Loucy (cell line): ENCODE results near the gene FCGR3A.
"Not testable (repeated sequence)": the region's sequence is repeated elsewhere in the genome, so short reads cannot be mapped to it uniquely, and the experiment has no call there.

Experiments
- H2AFZ ChIP-seq: fragments of 200-600 bp; sonication (generic); 2 replicates; pipeline ENCODE4 v1.6.0; 2016; ENCODE audit warnings: antibody characterized with exemption, mild to moderate bottlenecking, low read length, moderate library complexity
- H3F3A ChIP-seq: fragments of 200-600 bp; 2 replicates; pipeline ENCODE4 v1.6.0; 2016; ENCODE audit warnings: antibody characterized with exemption, low read depth, mild to moderate bottlenecking
- H3K27me3 ChIP-seq: fragments of 200-600 bp; sonication (generic); 2 replicates; pipeline ENCODE4 v1.6.1; 2014; ENCODE audit warnings: low read length, mild to moderate bottlenecking; ENCODE audit not compliant: insufficient read depth, poor library complexity, severe bottlenecking
- H3K36me3 ChIP-seq: fragments of 200-600 bp; sonication (generic); 2 replicates; pipeline ENCODE4 v1.6.1; 2016; ENCODE audit warnings: low read length; ENCODE audit not compliant: insufficient read depth
- H3K4me1 ChIP-seq: fragments of 200-600 bp; sonication (generic); 2 replicates; pipeline ENCODE4 v1.5.1; 2014; ENCODE audit warnings: low read length, mild to moderate bottlenecking; ENCODE audit not compliant: insufficient read depth, poor library complexity, severe bottlenecking
- H3K4me2 ChIP-seq: fragments of 200-600 bp; sonication (generic); 2 replicates; pipeline ENCODE4 v1.6.0; 2014; ENCODE audit warnings: antibody characterized with exemption, low read length, low read depth, mild to moderate bottlenecking; ENCODE audit not compliant: poor library complexity, severe bottlenecking
- H3K4me3 ChIP-seq: fragments of 200-600 bp; sonication (generic); 2 replicates; pipeline ENCODE4 v1.5.1; 2014; ENCODE audit warnings: low read length, mild to moderate bottlenecking, mixed read lengths; ENCODE audit not compliant: poor library complexity, severe bottlenecking
- H3K79me2 ChIP-seq: fragments of 200-600 bp; sonication (generic); 2 replicates; pipeline ENCODE4 v1.6.1; 2014; ENCODE audit warnings: low read length; ENCODE audit not compliant: insufficient read depth
- H3K9ac ChIP-seq: fragments of 200-600 bp; sonication (generic); 2 replicates; pipeline ENCODE4 v1.6.0; 2014; ENCODE audit warnings: mild to moderate bottlenecking, low read depth, low read length, moderate library complexity; ENCODE audit not compliant: poor library complexity, severe bottlenecking
- H3K9me2 ChIP-seq: fragments of 200-600 bp; sonication (generic); replicated peaks from 2 replicates; pipeline ENCODE4 v1.6.1; 2016; ENCODE audit warnings: low read depth, low read length, mixed read lengths
- H3K9me3 ChIP-seq: fragments of 200-600 bp; sonication (generic); 2 replicates; pipeline ENCODE4 v1.6.1; 2014; ENCODE audit warnings: mild to moderate bottlenecking, antibody characterized with exemption, low read length, low read depth; ENCODE audit not compliant: insufficient read depth
- H4K20me1 ChIP-seq: fragments of 200-600 bp; sonication (generic); 2 replicates; pipeline ENCODE4 v1.6.0; 2014; ENCODE audit warnings: antibody characterized with exemption, low read length, mild to moderate bottlenecking; ENCODE audit not compliant: insufficient read depth, poor library complexity, severe bottlenecking

Gene FCGR3A

GRCh38 chr1:161553631-161554030, 4.0 kb upstream of the FCGR3A start:
- H3K4me2 ChIP-seq, H3K9ac ChIP-seq, H3K27me3 ChIP-seq, H3K4me3 ChIP-seq, H3K9me3 ChIP-seq, H4K20me1 ChIP-seq, H3K9me2 ChIP-seq, H3K79me2 ChIP-seq, H3K36me3 ChIP-seq, H3K4me1 ChIP-seq, H3F3A ChIP-seq, H2AFZ ChIP-seq: not testable (repeated sequence)

- not testable (repeated sequence) for H4K20me1 ChIP-seq, H3K9me2 ChIP-seq, H3F3A ChIP-seq, H3K9me3 ChIP-seq, H3K27me3 ChIP-seq, H3K36me3 ChIP-seq, H3K4me1 ChIP-seq, H3K79me2 ChIP-seq, H3K4me3 ChIP-seq, H3K9ac ChIP-seq, H2AFZ ChIP-seq, H3K4me2 ChIP-seq
Observed at GRCh38 chr1:161550942-161551341, 1.3 kb upstream of the FCGR3A start.

GRCh38 chr1:161548749-161549406, 740 bp downstream of the FCGR3A start:
- not testable (repeated sequence) for H4K20me1 ChIP-seq

DNA sequence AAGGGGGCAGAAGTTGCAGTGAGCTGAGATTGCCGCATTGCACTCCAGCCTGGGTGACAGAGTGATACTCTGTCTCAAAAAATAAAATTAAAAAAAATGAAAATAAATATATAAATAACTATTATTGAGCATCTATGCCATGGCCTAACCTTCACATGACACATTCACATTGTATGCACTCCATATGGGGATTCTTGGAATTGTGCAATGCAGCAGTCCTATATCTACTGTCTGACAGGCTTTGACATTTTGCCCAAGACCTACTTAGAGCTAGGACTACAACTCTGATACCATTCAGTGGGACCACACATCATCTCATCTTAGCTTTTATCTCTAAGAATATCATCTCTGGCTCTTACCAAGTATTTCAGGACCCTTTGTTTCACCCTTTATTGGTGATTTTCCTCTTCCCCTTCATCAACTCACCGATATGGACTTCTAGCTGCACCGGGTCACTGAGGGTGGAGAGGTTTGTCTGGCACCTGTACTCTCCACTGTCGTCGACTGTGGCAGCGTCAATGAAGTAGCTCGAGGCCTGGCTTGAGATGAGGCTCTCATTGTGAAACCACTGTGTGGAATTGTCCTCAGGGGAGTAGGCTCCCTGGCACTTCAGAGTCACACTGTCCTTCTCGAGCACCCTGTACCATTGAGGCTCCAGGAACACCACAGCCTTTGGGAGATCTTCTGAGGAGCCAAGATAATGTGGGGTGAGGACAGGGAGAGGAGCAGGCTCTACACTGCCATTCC, 1.4 kb downstream of the FCGR3A start:
- H3K79me2 ChIP-seq, H3K4me1 ChIP-seq, H3K36me3 ChIP-seq, H4K20me1 ChIP-seq, H3K4me2 ChIP-seq, H3K9me3 ChIP-seq, H3K9me2 ChIP-seq, H3F3A ChIP-seq, H2AFZ ChIP-seq, H3K4me3 ChIP-seq, H3K9ac ChIP-seq, H3K27me3 ChIP-seq: not testable (repeated sequence)

More at GRCh38 chr1:161548749-161549406, 740 bp downstream of the FCGR3A start:
- not testable (repeated sequence) for H3F3A ChIP-seq, H3K4me1 ChIP-seq, H3K4me2 ChIP-seq, H3K9me2 ChIP-seq, H3K36me3 ChIP-seq, H3K9ac ChIP-seq, H3K9me3 ChIP-seq, H2AFZ ChIP-seq, H3K27me3 ChIP-seq, H3K4me3 ChIP-seq, H3K79me2 ChIP-seq

DNA sequence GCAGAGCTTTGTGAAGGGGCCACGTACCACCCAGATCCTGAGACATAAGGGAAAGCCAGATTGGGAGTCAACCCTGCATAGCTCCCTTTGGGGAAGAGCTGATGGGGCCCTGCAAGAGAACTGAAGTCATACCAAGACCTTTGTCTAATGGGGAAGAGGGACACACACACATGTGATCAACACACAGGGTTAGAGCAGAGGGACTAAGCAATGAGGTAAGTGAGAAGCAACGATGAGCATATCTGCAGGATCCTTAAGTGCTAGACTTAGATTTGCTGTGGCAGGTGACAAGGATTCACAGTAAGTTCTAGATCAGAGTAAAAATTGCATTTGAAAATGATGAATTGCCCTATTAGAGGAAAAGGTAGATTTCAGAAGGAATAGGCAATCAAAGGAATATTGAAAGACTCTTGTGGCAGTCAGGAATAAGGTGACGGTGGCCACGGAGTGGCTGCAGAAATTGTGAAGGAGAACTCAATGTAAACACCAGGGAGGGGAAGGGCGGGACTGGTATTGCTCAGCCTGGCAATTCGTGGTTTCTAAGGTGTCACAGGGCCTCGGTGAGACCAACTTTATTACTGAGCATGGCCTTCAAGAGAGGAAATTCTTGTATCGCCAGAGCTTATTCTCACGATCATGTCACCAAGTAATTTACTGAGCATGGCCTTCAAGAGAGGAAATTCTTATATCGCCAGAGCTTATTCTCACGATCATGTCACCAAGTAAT, 4.5 kb downstream of the FCGR3A start:
- H3K9me2 ChIP-seq, H3K9me3 ChIP-seq, H3K79me2 ChIP-seq, H3K27me3 ChIP-seq, H4K20me1 ChIP-seq, H3K9ac ChIP-seq, H2AFZ ChIP-seq, H3F3A ChIP-seq, H3K36me3 ChIP-seq: not testable (repeated sequence)
- H3K4me1 ChIP-seq, result peaks cover 31% of the 10 kb centered on the region
- peak overlapping the region; percentile 51 for H3K4me3 ChIP-seq
- peak overlapping the region; percentile 50 for H3K4me2 ChIP-seq

- not testable (repeated sequence) for H3K4me2 ChIP-seq, H3K4me3 ChIP-seq, H3K36me3 ChIP-seq, H3K79me2 ChIP-seq, H3K9ac ChIP-seq, H3K9me2 ChIP-seq, H3K9me3 ChIP-seq, H3F3A ChIP-seq, H4K20me1 ChIP-seq, H2AFZ ChIP-seq, H3K27me3 ChIP-seq
- H3K4me1 ChIP-seq, result peaks cover 31% of the 10 kb centered on the region
Observed at GRCh38 chr1:161543125-161543524, 6.5 kb downstream of the FCGR3A start.

DNA sequence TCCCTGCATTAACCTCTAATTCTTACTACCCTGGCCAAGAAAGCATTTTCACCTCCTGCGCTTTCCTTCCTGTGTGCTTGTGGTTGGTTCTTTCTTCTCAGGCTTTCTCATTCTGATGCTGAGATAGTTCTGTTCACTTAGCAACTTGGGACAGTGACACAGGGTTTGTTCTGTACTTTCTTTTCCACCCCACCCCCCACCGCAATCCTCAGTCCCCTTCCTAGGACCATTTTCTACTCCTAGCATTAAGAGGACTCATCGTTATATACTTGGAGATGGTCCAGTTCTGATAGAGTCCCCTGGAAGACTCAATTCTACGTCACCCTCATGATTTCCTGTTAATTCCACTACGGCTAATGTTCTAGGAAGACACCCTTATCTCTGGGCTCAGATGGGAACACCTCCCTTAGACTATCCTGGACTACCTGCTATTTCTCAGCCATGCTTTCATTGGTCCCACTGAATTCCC, 7.5 kb downstream of the FCGR3A start:
- H3K9ac ChIP-seq, H3K79me2 ChIP-seq, H3F3A ChIP-seq, H4K20me1 ChIP-seq, H3K9me3 ChIP-seq, H2AFZ ChIP-seq, H3K9me2 ChIP-seq, H3K27me3 ChIP-seq, H3K36me3 ChIP-seq: not testable (repeated sequence)
- H3K4me1 ChIP-seq, result peaks cover 31% of the 10 kb centered on the region
- H3K4me3 ChIP-seq, result peak overlapping the region; percentile 48
- peak overlapping the region; percentile 61 for H3K4me2 ChIP-seq
